Activated CD4-positive, alpha-beta T cell treated with anti-CD3 and anti-CD28 coated beads for 36 hours (primary cell): ENCODE measurements around the gene GIGYF2. TPM values are rescaled to one million over a fixed set of nuclear protein-coding genes. Genes with fewer than 3 reads are reported as not detected.
"Not testable (repeated sequence)": the region's sequence is repeated elsewhere in the genome, so short reads cannot be mapped to it uniquely, and the experiment has no call there.

ENCODE experiments used
- ATAC-seq: fragments of 200-7000 bp; cut with Tn5 transposase; one replicate; pipeline ENCODE4 v1.10.0; 2021; ENCODE audit warnings: mild to moderate bottlenecking, moderate library complexity
- CTCF ChIA-PET: fragments of 350-600 bp; sonication (Branson Sonifier 250); formaldehyde crosslinking; loops from one replicate; lab custom pipeline; 2021; ENCODE audit warnings: antibody characterized with exemption; lab: Charles Lee
- POLR2A ChIA-PET: fragments of 350-600 bp; sonication (Branson Sonifier 250); formaldehyde crosslinking; loops from one replicate; lab custom pipeline; 2021; ENCODE audit warnings: antibody characterized with exemption, inconsistent platforms; lab: Charles Lee
- DNase-seq: peaks from one replicate; pipeline ENCODE4 v3.0.0-alpha.2; 2020
- H3K27ac Mint-ChIP-seq: one replicate; pipeline ENCODE4 v1.8.0; 2021; ENCODE audit warnings: mixed read lengths
- H3K27me3 Mint-ChIP-seq: one replicate; pipeline ENCODE4 v1.8.0; 2021; ENCODE audit warnings: mixed read lengths
- H3K36me3 Mint-ChIP-seq: one replicate; pipeline ENCODE4 v1.8.0; 2021; ENCODE audit warnings: low read depth, mixed read lengths
- H3K4me1 Mint-ChIP-seq: one replicate; pipeline ENCODE4 v1.8.0; 2021; ENCODE audit warnings: mixed read lengths
- H3K4me3 Mint-ChIP-seq: one replicate; pipeline ENCODE4 v1.8.0; 2021; ENCODE audit warnings: mild to moderate bottlenecking, moderate library complexity, mixed read lengths
- H3K9me3 Mint-ChIP-seq: one replicate; pipeline ENCODE4 v1.8.0; 2021; ENCODE audit warnings: low read depth, mixed read lengths
- intact Hi-C, 2 experiments: fragments of 100-400 bp; cut with DNase I in 1 of 2; cut with micrococcal nuclease in 1 of 2; formaldehyde crosslinking; loops; one replicate each; pipeline versions ENCODE4 v1.14.2 to v1.15.1; 2022 to 2024; cut with DNase I, micrococcal nuclease
- total RNA-seq, 2 experiments: library from RNA; stranded (reverse); gene quantifications; one replicate each; pipeline ENCODE4 v1.2.3, GENCODE V29; 2021

The GIGYF2 gene
- total RNA-seq, 2 experiments from 2014 or later: 51.1 to 51.9 TPM

DNA sequence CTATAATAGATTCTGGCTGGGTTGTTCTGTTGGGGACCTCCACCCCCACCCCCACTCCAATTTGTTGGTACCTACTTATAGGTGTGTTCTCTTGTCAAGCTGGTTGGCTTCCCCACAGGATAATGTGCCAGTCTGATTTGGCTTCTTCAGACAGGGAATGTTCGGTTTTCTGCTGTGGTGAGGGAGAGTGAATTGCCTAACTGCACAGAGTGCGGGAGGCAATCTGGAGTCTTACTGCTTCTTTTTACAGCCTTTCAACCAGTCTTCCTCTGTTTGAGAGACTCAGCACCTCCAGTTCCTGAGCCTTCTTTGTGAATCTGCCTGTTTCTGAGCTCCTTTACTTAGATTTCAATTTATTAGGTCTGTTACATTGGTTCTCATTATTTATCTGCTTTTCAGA lies 145.6 kb downstream of the GIGYF2 start:
- Mint-ChIP-seq H3K36me3 (peaks cover 31% of the 10 kb centered on the region), H3K9me3 (no peaks in the 10 kb centered on the region), H3K4me3 (no peak overlapping the region), H3K27me3 (no peaks in the 10 kb centered on the region), H3K27ac (no peak overlapping the region), H3K4me1 (peaks cover 17% of the 10 kb centered on the region)
- intact Hi-C loops: no loop called here
- POLR2A ChIA-PET: no interaction called here
- CTCF ChIA-PET: interaction anchor here (1.8 kb wide), 1 partner anchor 10 kb away, joined by 6 read pairs; no protein-coding TSS in a partner anchor
- no peak for DNase-seq
- ATAC-seq: no peak

DNA sequence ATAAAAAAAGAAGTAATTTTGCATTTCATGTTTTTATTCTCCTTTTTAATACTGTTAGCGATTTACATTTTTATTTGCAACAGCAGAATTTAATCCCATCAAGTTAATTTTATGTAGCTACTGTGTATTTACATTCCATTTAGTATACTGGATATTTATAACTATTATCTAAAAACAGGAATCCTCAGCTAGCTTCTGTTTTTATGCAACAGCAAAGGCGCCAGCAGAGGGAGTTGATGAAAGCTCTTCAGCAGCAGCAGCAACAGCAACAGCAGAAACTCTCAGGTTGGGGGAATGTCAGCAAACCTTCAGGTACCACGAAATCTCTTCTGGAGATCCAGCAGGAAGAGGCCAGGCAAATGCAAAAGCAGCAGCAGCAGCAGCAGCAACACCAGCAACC lies 146.7 kb downstream of the GIGYF2 start:
- Mint-ChIP-seq H3K27ac (no peak overlapping the region), H3K36me3 (peaks cover 32% of the 10 kb centered on the region), H3K4me1 (peaks cover 6% of the 10 kb centered on the region), H3K27me3 (no peaks in the 10 kb centered on the region), H3K4me3 (no peak overlapping the region), H3K9me3 (no peaks in the 10 kb centered on the region)
- intact Hi-C loops: no loop called here
- ATAC-seq (no peak), DNase-seq (no peak)
- CTCF ChIA-PET: interaction anchor here (0.8 kb wide), 1 partner anchor 210 kb away, joined by 3 read pairs; no protein-coding TSS in a partner anchor
- POLR2A ChIA-PET: no interaction called here

DNA sequence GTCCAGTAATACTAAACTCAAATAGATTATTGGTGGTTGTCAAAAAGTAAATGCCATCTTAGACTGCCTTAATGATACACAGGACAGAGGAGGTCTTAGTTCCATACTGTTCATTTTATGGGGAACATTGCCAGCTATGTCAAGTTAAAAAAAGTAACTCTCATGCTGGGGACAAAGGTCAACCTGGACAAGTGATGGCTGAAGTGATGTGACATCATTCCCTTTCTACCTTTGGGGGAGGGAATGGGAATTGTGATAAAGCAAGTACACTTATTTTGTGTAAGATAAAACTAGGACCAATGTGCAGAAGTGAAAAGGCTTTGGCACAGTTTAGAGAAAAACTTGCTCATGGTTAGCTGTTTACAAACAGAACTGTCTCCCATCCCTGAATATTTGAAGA lies 148.9 kb downstream of the GIGYF2 start:
- no peak overlapping the region for H3K4me3 Mint-ChIP-seq
- H3K36me3 Mint-ChIP-seq: peaks cover 30% of the 10 kb centered on the region
- H3K4me1 Mint-ChIP-seq: no peaks in the 10 kb centered on the region
- ChIA-PET CTCF (interaction anchor here (0.7 to 1.6 kb wide), 2 partner anchors 14 to 208 kb away, joined by 3 to 6 read pairs; no protein-coding TSS in a partner anchor), POLR2A (no interaction called here)
- intact Hi-C loops: no loop called here
- H3K27me3 Mint-ChIP-seq: no peaks in the 10 kb centered on the region
- ATAC-seq (no peak), DNase-seq (no peak)
- H3K27ac Mint-ChIP-seq: no peak overlapping the region
- no peaks in the 10 kb centered on the region for H3K9me3 Mint-ChIP-seq

DNA sequence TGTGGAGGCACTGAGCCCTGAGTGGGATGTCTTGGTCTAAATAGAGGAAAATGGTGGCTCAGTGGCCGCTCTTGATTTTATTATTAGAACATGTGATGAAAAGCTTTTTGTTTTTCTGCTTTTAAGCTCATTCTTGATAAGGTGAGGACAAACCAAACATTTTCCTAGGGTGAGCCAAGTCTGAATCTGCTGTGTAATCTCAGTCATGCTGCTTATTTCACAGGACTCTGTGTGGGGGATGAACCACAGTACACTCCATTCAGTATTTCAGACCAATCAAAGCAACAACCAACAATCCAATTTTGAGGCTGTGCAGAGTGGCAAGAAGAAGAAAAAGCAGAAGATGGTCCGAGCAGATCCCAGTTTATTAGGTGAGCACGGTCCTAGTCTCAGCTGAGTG lies 152.9 kb downstream of the GIGYF2 start:
- H3K4me1 Mint-ChIP-seq: peaks cover 3% of the 10 kb centered on the region
- DNase-seq (no peak), ATAC-seq (no peak)
- intact Hi-C loops: loop anchor here in 1 of 2 experiments (5.0 to 10.0 kb wide), 2 partner anchors 417 to 595 kb away; no protein-coding TSS in a partner anchor
- H3K4me3 Mint-ChIP-seq: no peak overlapping the region
- no peaks in the 10 kb centered on the region for H3K27me3 Mint-ChIP-seq
- POLR2A ChIA-PET: no interaction called here
- H3K36me3 Mint-ChIP-seq: peaks cover 29% of the 10 kb centered on the region
- CTCF ChIA-PET: interaction anchor here (1.1 kb wide), 1 partner anchor 9 kb away, joined by 3 read pairs; no protein-coding TSS in a partner anchor
- no peak overlapping the region for H3K27ac Mint-ChIP-seq
- no peaks in the 10 kb centered on the region for H3K9me3 Mint-ChIP-seq

DNA sequence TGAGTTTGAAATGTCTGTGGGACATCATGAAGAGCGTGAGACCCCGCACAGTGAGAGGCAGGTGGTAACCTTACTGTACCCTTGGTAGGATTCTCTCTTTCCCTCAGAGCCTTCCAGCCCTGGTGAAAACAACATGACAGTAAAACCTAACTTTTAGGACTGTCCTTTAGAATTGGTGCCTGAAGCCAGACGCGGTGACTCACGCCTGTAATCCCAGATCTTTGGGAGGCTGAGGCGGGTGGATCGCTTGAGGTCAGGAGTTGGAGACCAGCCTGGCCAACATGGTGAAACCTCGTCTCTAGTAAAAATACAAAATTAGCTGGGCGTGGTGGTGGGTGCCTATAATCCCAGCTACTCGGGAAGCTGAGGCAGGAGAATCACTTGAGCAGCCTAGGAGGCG lies 154.9 kb downstream of the GIGYF2 start:
- H3K27ac Mint-ChIP-seq, H3K27me3 Mint-ChIP-seq, H3K9me3 Mint-ChIP-seq, DNase-seq, H3K4me3 Mint-ChIP-seq, H3K4me1 Mint-ChIP-seq, ATAC-seq, POLR2A ChIA-PET: not testable (repeated sequence)
- CTCF ChIA-PET: interaction anchor here (0.6 to 2.3 kb wide), 7 partner anchors 10 to 855 kb away, joined by 3 to 11 read pairs (median 5); no protein-coding TSS in a partner anchor
- intact Hi-C loops: loop anchor here in 1 of 2 experiments (2.0 to 10.0 kb wide), 3 partner anchors 177 to 593 kb away; no protein-coding TSS in a partner anchor
- H3K36me3 Mint-ChIP-seq: peaks cover 38% of the 10 kb centered on the region

DNA sequence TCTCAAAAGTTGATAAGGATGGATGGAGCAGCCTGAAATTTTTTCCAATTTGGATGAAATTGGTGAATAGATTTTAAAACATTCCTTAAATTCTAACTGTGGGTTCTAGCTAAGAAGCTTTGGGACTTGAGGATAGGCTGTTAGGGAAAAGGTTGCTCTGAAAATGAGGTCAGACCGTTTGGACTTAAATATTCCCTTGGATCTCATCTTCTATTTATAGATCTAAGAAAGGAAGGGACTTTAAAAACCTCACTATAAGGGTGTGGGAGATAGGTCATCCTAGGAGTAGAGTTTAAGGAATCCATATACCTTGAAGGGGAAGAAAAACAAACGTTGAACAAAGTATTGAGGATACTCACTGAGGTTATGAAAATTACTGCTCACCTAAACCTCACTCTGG lies 155.5 kb downstream of the GIGYF2 start:
- DNase-seq (no peak), ATAC-seq (no peak)
- Mint-ChIP-seq H3K9me3 (no peaks in the 10 kb centered on the region), H3K27ac (peak overlapping the region; percentile 47), H3K27me3 (no peaks in the 10 kb centered on the region), H3K4me1 (peaks cover 3% of the 10 kb centered on the region), H3K4me3 (no peak overlapping the region), H3K36me3 (peaks cover 37% of the 10 kb centered on the region)
- intact Hi-C loops: loop anchor here (1.0 to 10.0 kb wide), 6 partner anchors 176 to 592 kb away; partner anchors contain the start of gene ATG16L1 (in 2 of the 2)
- ChIA-PET POLR2A (no interaction called here), CTCF (interaction anchor here (0.6 to 2.3 kb wide), 12 partner anchors 10 to 854 kb away, joined by 3 to 11 read pairs (median 4); no protein-coding TSS in a partner anchor)

DNA sequence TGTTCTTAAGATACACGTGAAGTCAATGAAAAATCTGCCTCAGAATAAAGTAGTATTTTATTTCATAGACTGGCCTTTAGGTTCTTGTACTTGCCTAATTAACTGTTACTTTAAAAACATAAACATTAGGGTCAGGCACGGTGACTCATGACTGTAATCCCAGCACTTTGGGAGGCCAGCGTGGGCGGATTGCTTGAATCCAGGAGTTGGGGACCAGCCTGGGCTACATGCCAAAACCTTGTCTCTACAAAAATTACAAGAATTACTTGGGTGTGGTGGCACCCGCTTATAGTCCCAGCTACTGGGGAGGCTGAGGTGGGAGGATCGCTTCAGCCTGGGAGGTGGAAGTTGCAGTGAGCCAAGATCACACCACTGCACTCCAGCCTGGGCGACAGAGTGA lies 157.0 kb downstream of the GIGYF2 start:
- Mint-ChIP-seq H3K27ac (no peak overlapping the region), H3K36me3 (peaks cover 39% of the 10 kb centered on the region), H3K27me3 (no peaks in the 10 kb centered on the region), H3K4me3 (no peak overlapping the region), H3K9me3 (no peaks in the 10 kb centered on the region), H3K4me1 (peaks cover 3% of the 10 kb centered on the region)
- ChIA-PET POLR2A (no interaction called here), CTCF (interaction anchor here (0.6 to 2.3 kb wide), 8 partner anchors 13 to 403 kb away, joined by 3 to 11 read pairs (median 4); no protein-coding TSS in a partner anchor)
- no peak for DNase-seq
- ATAC-seq: no peak
- intact Hi-C loops: loop anchor here in 1 of 2 experiments (5.0 to 10.0 kb wide), 2 partner anchors 413 to 591 kb away; no protein-coding TSS in a partner anchor

DNA sequence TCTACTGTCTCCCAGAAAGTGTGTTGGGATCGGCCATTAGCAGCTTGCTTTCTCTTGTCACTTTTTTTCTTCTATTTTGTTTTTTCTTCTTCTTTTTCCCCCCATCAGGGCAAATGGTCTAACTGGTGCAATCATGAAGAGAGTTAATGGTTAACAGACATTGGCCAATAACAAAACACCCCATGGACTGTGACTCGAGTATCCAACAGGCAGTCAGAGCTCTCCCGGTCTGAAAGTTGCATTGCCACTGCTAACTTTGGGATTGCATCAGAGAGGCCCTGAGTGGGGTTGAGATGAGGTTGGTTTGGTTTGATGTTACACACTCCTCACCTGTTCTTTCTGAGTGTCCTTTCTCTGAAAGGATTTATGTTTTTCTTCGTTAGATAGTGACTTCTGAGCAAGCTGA lies 160.0 kb downstream of the GIGYF2 start:
- Mint-ChIP-seq H3K4me1 (peaks cover 3% of the 10 kb centered on the region), H3K36me3 (peaks cover 31% of the 10 kb centered on the region), H3K9me3 (no peaks in the 10 kb centered on the region), H3K4me3 (no peak overlapping the region), H3K27me3 (no peaks in the 10 kb centered on the region), H3K27ac (no peak overlapping the region)
- DNase-seq (no peak), ATAC-seq (no peak)
- ChIA-PET POLR2A (no interaction called here), CTCF (interaction anchor here (0.9 kb wide), 1 partner anchor 12 kb away, joined by 3 read pairs; no protein-coding TSS in a partner anchor)
- intact Hi-C loops: loop anchor here in 1 of 2 experiments (10.0 kb wide), 1 partner anchor 588 kb away; no protein-coding TSS in a partner anchor

DNA sequence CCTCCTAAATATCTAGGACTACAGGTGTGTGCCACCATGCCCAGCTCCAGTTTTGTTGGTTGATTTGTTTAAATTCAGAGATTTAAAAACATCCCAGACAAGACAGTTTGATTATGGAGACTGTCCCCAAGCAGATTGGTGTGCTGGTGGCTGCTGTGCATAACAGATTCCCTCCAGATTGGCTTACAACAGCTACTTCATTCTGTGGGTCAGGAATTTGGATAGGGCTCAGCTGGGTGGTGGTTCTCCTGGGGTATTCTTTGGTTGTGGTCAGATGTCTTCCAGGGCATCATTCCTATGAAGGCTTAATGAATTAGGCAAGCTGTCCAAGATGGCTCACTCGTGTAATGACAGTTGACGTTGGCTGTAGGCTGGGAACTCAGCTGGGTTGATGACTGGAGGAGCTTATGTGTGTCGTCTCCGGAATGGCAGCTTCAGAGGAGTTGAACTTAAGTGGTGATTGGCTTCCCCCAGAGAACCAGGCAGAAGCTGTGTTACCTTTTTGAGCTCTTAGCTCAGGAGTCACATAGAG lies 162.3 kb downstream of the GIGYF2 start:
- no peaks in the 10 kb centered on the region for H3K27me3 Mint-ChIP-seq
- intact Hi-C loops: loop anchor here in 1 of 2 experiments (10.0 kb wide), 1 partner anchor 585 kb away; no protein-coding TSS in a partner anchor
- ChIA-PET POLR2A (no interaction called here), CTCF (interaction anchor here (1.0 to 1.6 kb wide), 3 partner anchors 9 to 195 kb away, joined by 3 to 6 read pairs (median 3); no protein-coding TSS in a partner anchor)
- no peak for ATAC-seq
- H3K4me1 Mint-ChIP-seq: no peaks in the 10 kb centered on the region
- H3K9me3 Mint-ChIP-seq: no peaks in the 10 kb centered on the region
- H3K4me3 Mint-ChIP-seq: no peak overlapping the region
- no peak overlapping the region for H3K27ac Mint-ChIP-seq
- no peak for DNase-seq
- H3K36me3 Mint-ChIP-seq: peaks cover 23% of the 10 kb centered on the region

DNA sequence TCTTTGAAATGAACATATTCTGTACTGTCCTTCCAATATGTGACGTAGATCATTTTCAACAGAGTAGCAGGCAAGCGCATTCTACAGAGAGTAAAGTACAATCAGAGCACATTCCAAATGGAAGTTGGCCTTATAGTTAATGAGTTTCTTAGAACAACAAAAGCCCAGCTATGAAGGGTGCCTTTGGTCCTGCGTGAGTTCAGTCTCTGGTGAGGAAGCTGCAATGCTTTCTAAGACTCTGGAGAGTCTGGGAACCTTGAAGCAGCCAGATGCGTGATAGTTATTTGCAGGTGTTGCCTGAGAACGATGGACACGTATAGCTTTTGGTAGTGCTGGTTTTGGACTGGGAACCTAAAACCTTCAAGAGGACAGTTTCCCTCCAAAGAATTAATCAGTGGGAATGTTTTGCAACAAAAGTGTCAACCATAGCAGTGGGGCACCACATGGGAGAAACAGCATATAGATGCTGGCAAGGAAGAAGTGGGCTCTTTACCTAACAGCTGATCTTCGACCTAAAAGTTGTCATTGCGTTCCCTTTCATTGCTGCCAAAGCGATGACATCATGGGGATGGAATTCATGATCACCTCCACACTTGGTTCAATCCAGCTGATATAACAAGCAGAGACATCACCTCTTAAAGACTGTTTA lies 163.6 kb downstream of the GIGYF2 start:
- POLR2A ChIA-PET: no interaction called here
- intact Hi-C loops: no loop called here
- ATAC-seq: no peak
- Mint-ChIP-seq H3K4me3 (no peak overlapping the region), H3K27me3 (no peaks in the 10 kb centered on the region), H3K36me3 (peaks cover 23% of the 10 kb centered on the region), H3K4me1 (no peaks in the 10 kb centered on the region), H3K27ac (no peak overlapping the region), H3K9me3 (no peaks in the 10 kb centered on the region)
- CTCF ChIA-PET: interaction anchor here (1.6 kb wide), 1 partner anchor 194 kb away, joined by 3 read pairs; no protein-coding TSS in a partner anchor
- no peak for DNase-seq

DNA sequence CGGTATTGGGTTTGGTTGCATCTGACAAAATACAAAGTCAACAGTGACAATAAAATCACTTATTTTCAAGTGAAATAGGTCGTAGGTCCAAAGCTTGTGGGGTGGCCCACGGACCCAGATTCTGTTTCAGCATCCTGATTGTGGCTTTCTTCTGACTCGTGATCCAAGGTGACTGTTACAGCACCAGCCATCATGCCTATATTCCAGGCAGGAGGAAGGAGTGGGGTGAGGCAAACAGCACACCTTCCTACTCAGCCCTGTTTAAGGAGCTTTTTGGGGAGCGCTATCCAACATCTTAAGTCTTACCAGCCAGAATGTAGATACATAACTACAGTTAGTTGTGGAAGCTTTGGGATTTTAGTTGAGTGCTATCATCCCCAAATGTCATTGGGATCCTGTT lies 164.2 kb downstream of the GIGYF2 start:
- CTCF ChIA-PET: interaction anchor here (1.6 kb wide), 1 partner anchor 193 kb away, joined by 3 read pairs; no protein-coding TSS in a partner anchor
- H3K9me3 Mint-ChIP-seq: no peaks in the 10 kb centered on the region
- ATAC-seq (no peak), DNase-seq (no peak)
- intact Hi-C loops: no loop called here
- POLR2A ChIA-PET: no interaction called here
- H3K36me3 Mint-ChIP-seq: peaks cover 20% of the 10 kb centered on the region
- no peaks in the 10 kb centered on the region for H3K27me3 Mint-ChIP-seq
- H3K27ac Mint-ChIP-seq: no peak overlapping the region
- H3K4me1 Mint-ChIP-seq: no peaks in the 10 kb centered on the region
- no peak overlapping the region for H3K4me3 Mint-ChIP-seq
